CD4-positive, alpha-beta T cell (primary cell): ENCODE results near the gene SP1. TPM values are rescaled to one million over a fixed set of nuclear protein-coding genes. Genes with fewer than 3 reads are reported as not detected.

Source experiments
- ATAC-seq: fragments of 200-7000 bp; cut with Tn5 transposase; one replicate; pipeline ENCODE4 v1.10.0; 2022; ENCODE audit warnings: mild to moderate bottlenecking; ENCODE audit not compliant: poor library complexity
- CTCF ChIA-PET: fragments of 350-600 bp; sonication (Branson Sonifier 250); formaldehyde crosslinking; loops from one replicate; lab custom pipeline; 2021; ENCODE audit warnings: antibody characterized with exemption, inconsistent platforms; lab: Charles Lee
- POLR2A ChIA-PET: fragments of 350-600 bp; sonication (Branson Sonifier 250); formaldehyde crosslinking; loops from one replicate; lab custom pipeline; 2021; ENCODE audit warnings: antibody characterized with exemption, inconsistent platforms; lab: Charles Lee
- DNase-seq, 14 experiments: peaks; one replicate each; pipeline ENCODE4 v3.0.0-alpha.2; 2013 to 2020; ENCODE audit warnings: mixed read lengths in 2 of 14
- H3K27ac ChIP-seq, 2 donors: one replicate each; pipeline versions ENCODE4 v1.5.1 to v1.7.0; 2013; ENCODE audit warnings: low read length in 2 of 2, low read depth in 1 of 2, mild to moderate bottlenecking in 1 of 2
- H3K27me3 ChIP-seq, 2 experiments: 1 replicate in 1 of 2; 2 replicates in 1 of 2; pipeline versions ENCODE4 v1.6.1 to v1.7.0; 2013; ENCODE audit warnings: low read length in 2 of 2, control low read depth in 1 of 2, mild to moderate bottlenecking in 1 of 2, moderate library complexity in 1 of 2; ENCODE audit not compliant: insufficient read depth in 2 of 2, control insufficient read depth in 1 of 2
- H3K36me3 ChIP-seq: one replicate; pipeline ENCODE4 v1.6.1; 2013; ENCODE audit warnings: low read length, control low read depth; ENCODE audit not compliant: insufficient read depth
- H3K4me1 ChIP-seq: one replicate; pipeline ENCODE4 v1.6.1; 2013; ENCODE audit warnings: low read length, control low read depth; ENCODE audit not compliant: insufficient read depth
- H3K4me3 ChIP-seq: one replicate; pipeline ENCODE4 v1.5.1; 2013; ENCODE audit warnings: mild to moderate bottlenecking, low read length, moderate library complexity
- H3K9me3 ChIP-seq, 2 experiments: 1 replicate in 1 of 2; 2 replicates in 1 of 2; pipeline versions ENCODE4 v1.6.1 to v1.7.0; 2013; ENCODE audit warnings: low read length in 2 of 2, mild to moderate bottlenecking in 2 of 2, control low read depth in 1 of 2, moderate library complexity in 1 of 2; ENCODE audit not compliant: control insufficient read depth in 1 of 2, insufficient read depth in 1 of 2
- H3K27ac Mint-ChIP-seq: one replicate; pipeline ENCODE4 v1.8.0; 2020; ENCODE audit warnings: mixed read lengths
- H3K27me3 Mint-ChIP-seq: one replicate; pipeline ENCODE4 v1.8.0; 2021; ENCODE audit warnings: mixed read lengths
- H3K36me3 Mint-ChIP-seq: one replicate; pipeline ENCODE4 v1.8.0; 2021; ENCODE audit warnings: low read depth, mixed read lengths
- H3K4me1 Mint-ChIP-seq: one replicate; pipeline ENCODE4 v1.8.0; 2021; ENCODE audit warnings: low read depth, mixed read lengths
- H3K4me3 Mint-ChIP-seq: one replicate; pipeline ENCODE4 v1.8.0; 2020; ENCODE audit warnings: mild to moderate bottlenecking, mixed read lengths
- H3K9me3 Mint-ChIP-seq: one replicate; pipeline ENCODE4 v1.8.0; 2020; ENCODE audit warnings: mixed read lengths
- intact Hi-C, 2 experiments: fragments of 100-400 bp; cut with DNase I in 1 of 2; cut with micrococcal nuclease in 1 of 2; formaldehyde crosslinking; loops; one replicate each; pipeline versions ENCODE4 v1.15.1 to v1.9.0; 2023 to 2025; cut with DNase I, micrococcal nuclease
- total RNA-seq, 174 experiments: library from RNA in 2 of 174; stranded (reverse) in 2 of 174; gene quantifications; one replicate each; pipeline ENCODE4 v1.2.3 and lab custom pipeline; 2021 to 2026
- TF ChIP-seq, protein P1 (sequence below): fragments of 200-600 bp; IDR thresholded peaks from one replicate; pipeline ENCODE4 v1.8.0; 2022; ENCODE audit warnings: antibody characterized with exemption, mild to moderate bottlenecking

Gene SP1
- total RNA-seq, 2 experiments from 2014 or later, result 42.3 to 43.3 TPM

- Mint-ChIP-seq H3K4me3 (peak overlapping the region; percentile 98), H3K4me1 (peaks cover 46% of the 10 kb centered on the region), H3K27ac (peak overlapping the region; percentile 89), H3K9me3 (no peaks in the 10 kb centered on the region), H3K36me3 (peaks cover 74% of the 10 kb centered on the region), H3K27me3 (no peaks in the 10 kb centered on the region)
- H3K4me3 ChIP-seq, result no peak overlapping the region
- H3K27me3 ChIP-seq, result no peaks in the 10 kb centered on the region
- H3K9me3 ChIP-seq, result no peaks in the 10 kb centered on the region
- ChIA-PET CTCF (interaction anchor here (1.6 to 3.0 kb wide), 2 partner anchors 33 to 46 kb away, joined by 5 to 14 read pairs; partner anchors contain the start of genes MAP3K12 and TARBP2), POLR2A (interaction anchor here (0.8 to 2.1 kb wide), 9 partner anchors 12 to 234 kb away, joined by 3 to 14 read pairs (median 4); partner anchors contain the start of genes PFDN5, PRR13, SP1 and TARBP2)
- DNase-seq, result no peak
- H3K36me3 ChIP-seq, result peaks cover 56% of the 10 kb centered on the region
- no peak for ATAC-seq
- intact Hi-C loops, result loop anchor here (2.0 to 10.0 kb wide), 3 partner anchors 47 to 449 kb away; partner anchors contain the start of genes EIF4B (in 1 of the 2) and TARBP2 (in 1 of the 2)
- H3K4me1 ChIP-seq, result peaks cover 16% of the 10 kb centered on the region
- H3K27ac ChIP-seq, result no peak overlapping the region
- TF ChIP-seq, protein P1, sequence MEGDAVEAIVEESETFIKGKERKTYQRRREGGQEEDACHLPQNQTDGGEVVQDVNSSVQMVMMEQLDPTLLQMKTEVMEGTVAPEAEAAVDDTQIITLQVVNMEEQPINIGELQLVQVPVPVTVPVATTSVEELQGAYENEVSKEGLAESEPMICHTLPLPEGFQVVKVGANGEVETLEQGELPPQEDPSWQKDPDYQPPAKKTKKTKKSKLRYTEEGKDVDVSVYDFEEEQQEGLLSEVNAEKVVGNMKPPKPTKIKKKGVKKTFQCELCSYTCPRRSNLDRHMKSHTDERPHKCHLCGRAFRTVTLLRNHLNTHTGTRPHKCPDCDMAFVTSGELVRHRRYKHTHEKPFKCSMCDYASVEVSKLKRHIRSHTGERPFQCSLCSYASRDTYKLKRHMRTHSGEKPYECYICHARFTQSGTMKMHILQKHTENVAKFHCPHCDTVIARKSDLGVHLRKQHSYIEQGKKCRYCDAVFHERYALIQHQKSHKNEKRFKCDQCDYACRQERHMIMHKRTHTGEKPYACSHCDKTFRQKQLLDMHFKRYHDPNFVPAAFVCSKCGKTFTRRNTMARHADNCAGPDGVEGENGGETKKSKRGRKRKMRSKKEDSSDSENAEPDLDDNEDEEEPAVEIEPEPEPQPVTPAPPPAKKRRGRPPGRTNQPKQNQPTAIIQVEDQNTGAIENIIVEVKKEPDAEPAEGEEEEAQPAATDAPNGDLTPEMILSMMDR, result no peak
Measured at GRCh38 chr12:53453953-53454640, 74.1 kb downstream of the SP1 start.

DNA sequence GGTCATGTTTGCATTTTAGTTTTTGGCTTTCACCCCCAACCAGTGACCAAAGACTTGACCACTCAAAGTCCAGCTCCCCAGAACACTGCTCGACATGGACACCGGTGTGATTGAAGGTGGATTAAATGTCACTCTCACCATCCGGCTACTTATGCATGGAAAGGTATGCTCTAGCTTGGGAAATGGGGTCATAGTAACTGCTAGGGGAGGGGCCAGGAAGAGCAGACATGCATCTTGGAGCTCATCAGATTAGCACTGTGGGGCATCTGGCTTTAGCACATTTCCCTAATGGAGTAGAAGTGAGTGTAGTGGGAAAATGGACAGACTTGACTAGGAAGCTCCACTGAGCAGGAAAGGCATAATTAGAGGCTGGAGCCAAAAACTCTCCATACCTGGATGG is 74.7 kb downstream of the SP1 start:
- Histone ChIP-seq H3K9me3 (no peaks in the 10 kb centered on the region), H3K4me3 (no peak overlapping the region), H3K27ac (no peak overlapping the region), H3K4me1 (peaks cover 16% of the 10 kb centered on the region), H3K27me3 (no peaks in the 10 kb centered on the region), H3K36me3 (peaks cover 62% of the 10 kb centered on the region)
- POLR2A ChIA-PET, result interaction anchor here (0.8 to 2.1 kb wide), 9 partner anchors 13 to 235 kb away, joined by 3 to 14 read pairs (median 4); partner anchors contain the start of genes PFDN5, PRR13 and TARBP2
- H3K27me3 Mint-ChIP-seq, result no peaks in the 10 kb centered on the region
- peaks cover 49% of the 10 kb centered on the region for H3K4me1 Mint-ChIP-seq
- DNase-seq, result no peak
- peak overlapping the region; percentile 73 for H3K4me3 Mint-ChIP-seq
- peaks cover 80% of the 10 kb centered on the region for H3K36me3 Mint-ChIP-seq
- TF ChIP-seq, protein P1, result no peak
- no peaks in the 10 kb centered on the region for H3K9me3 Mint-ChIP-seq
- intact Hi-C loops, result loop anchor here in 1 of 2 experiments (10.0 kb wide), 1 partner anchor 450 kb away; the partner anchor contains the start of gene EIF4B
- no peak for ATAC-seq
- CTCF ChIA-PET, result interaction anchor here (1.4 kb wide), 1 partner anchor 21 kb away, joined by 3 read pairs; no protein-coding TSS in a partner anchor
- peak overlapping the region; percentile 89 for H3K27ac Mint-ChIP-seq

- Histone ChIP-seq H3K9me3 (no peaks in the 10 kb centered on the region), H3K27ac (no peak overlapping the region), H3K4me1 (peaks cover 21% of the 10 kb centered on the region), H3K4me3 (no peak overlapping the region), H3K36me3 (peaks cover 83% of the 10 kb centered on the region), H3K27me3 (no peaks in the 10 kb centered on the region)
- ChIA-PET POLR2A (interaction anchor here (1.1 to 1.2 kb wide), 2 partner anchors 16 to 44 kb away, joined by 3 to 5 read pairs; partner anchors contain the start of gene TARBP2), CTCF (interaction anchor here (0.6 kb wide), 1 partner anchor 9 kb away, joined by 3 read pairs; no protein-coding TSS in a partner anchor)
- ATAC-seq, result no peak
- Mint-ChIP-seq H3K4me1 (peaks cover 57% of the 10 kb centered on the region), H3K27ac (no peak overlapping the region), H3K4me3 (peak overlapping the region; percentile 62), H3K27me3 (no peaks in the 10 kb centered on the region), H3K36me3 (peaks cover 97% of the 10 kb centered on the region), H3K9me3 (no peaks in the 10 kb centered on the region)
- TF ChIP-seq, protein P1, result no peak
- intact Hi-C loops, result loop anchor here in 1 of 2 experiments (10.0 kb wide), 1 partner anchor 452 kb away; the partner anchor contains the start of gene EIF4B
- no peak for DNase-seq
Measured at GRCh38 chr12:53456654-53457366, 76.8 kb downstream of the SP1 start.
